Kidney (tissue), 14 donors: ENCODE measurements around the gene ZCCHC14. TPM values are rescaled to one million over a fixed set of nuclear protein-coding genes. Genes with fewer than 3 reads are reported as not detected.

Source experiments
- DNase-seq, 5 donors: peaks; one replicate each; pipeline ENCODE4 v3.0.0-alpha.2; 2013 to 2020
- FAIRE-seq: peaks from 2 replicates; lab custom pipeline; 2012; peaks lifted over from hg19 to GRCh38; lab: Jason Lieb, UNC
- H3K27ac ChIP-seq, 2 donors: one replicate each; pipeline ENCODE4 v1.7.0; 2013; ENCODE audit warnings: low read depth in 2 of 2, low read length in 2 of 2, inconsistent platforms in 1 of 2
- H3K27me3 ChIP-seq: one replicate; pipeline ENCODE4 v1.7.1; 2013; ENCODE audit warnings: low read length, inconsistent platforms; ENCODE audit not compliant: control insufficient read depth, insufficient read depth
- H3K36me3 ChIP-seq, 3 donors: one replicate each; pipeline versions ENCODE4 v1.7.0 to v1.7.1; 2013; ENCODE audit warnings: low read length in 3 of 3, control low read depth in 1 of 3, inconsistent platforms in 1 of 3; ENCODE audit not compliant: insufficient read depth in 3 of 3, control insufficient read depth in 2 of 3
- H3K4me1 ChIP-seq, 3 donors: one replicate each; pipeline versions ENCODE4 v1.7.0 to v1.7.1; 2013; ENCODE audit warnings: low read length in 3 of 3, inconsistent platforms in 1 of 3, low read depth in 1 of 3; ENCODE audit not compliant: control insufficient read depth in 2 of 3, insufficient read depth in 2 of 3
- H3K4me3 ChIP-seq, 3 donors: one replicate each; pipeline versions ENCODE4 v1.7.0 to v1.8.1; 2013; ENCODE audit warnings: low read length in 3 of 3, control low read depth in 1 of 3, inconsistent platforms in 1 of 3
- H3K9ac ChIP-seq, 3 donors: one replicate each; pipeline versions ENCODE4 v1.7.0 to v1.7.1; 2013; ENCODE audit warnings: low read length in 3 of 3, control low read depth in 1 of 3, inconsistent platforms in 1 of 3
- H3K9me3 ChIP-seq, 3 donors: one replicate each; pipeline versions ENCODE4 v1.7.0 to v1.7.1; 2013; ENCODE audit warnings: low read length in 3 of 3, control low read depth in 1 of 3, inconsistent platforms in 1 of 3; ENCODE audit not compliant: control insufficient read depth in 2 of 3, insufficient read depth in 1 of 3
- intact Hi-C: fragments of 100-400 bp; cut with DNase I; formaldehyde crosslinking; loops from one replicate; pipeline ENCODE4 v1.11.1; 2022
- polyA plus RNA-seq: library from polyadenylated mRNA; stranded (reverse); fragments of 350-450 nt; fragmentation: Illumina TruSeq; extraction: RNeasy Lipid Tissue Mini Kit (QIAGEN cat#74804); gene quantifications from one replicate; pipeline ENCODE4 v1.2.3, GENCODE V29; 2014; ENCODE audit warnings: low read depth, low replicate concordance; ENCODE audit not compliant: insufficient read depth
- total RNA-seq: library from RNA; stranded (reverse); fragmentation: NEBNext Ultra II Directional; extraction: Animal tissue kit (Norgen Biotek cat#: 25700); gene quantifications from one replicate; pipeline ENCODE4 v1.2.1, GENCODE V29; 2021
- TF ChIP-seq, protein P1 (sequence below): IDR thresholded peaks from 3 replicates; pipeline ENCODE4 v1.5.1; 2012; ENCODE audit warnings: mild to moderate bottlenecking, moderate library complexity, borderline replicate concordance; ENCODE audit not compliant: insufficient read depth; ENCODE audit errors: extremely low read depth
- donor health status: control.
- donor health status: control.
- donor health status: control.
- donor health status: control.
- donor health status: control.
- donor health status: DM: yes; HTN: yes; CAD: no.
- donor health status: Normal renal cell carcinoma (clear cell type).

The ZCCHC14 gene
- total and polyA plus RNA-seq, 2 donors from 2014 or later = 6.4 to 32.8 TPM

DNA sequence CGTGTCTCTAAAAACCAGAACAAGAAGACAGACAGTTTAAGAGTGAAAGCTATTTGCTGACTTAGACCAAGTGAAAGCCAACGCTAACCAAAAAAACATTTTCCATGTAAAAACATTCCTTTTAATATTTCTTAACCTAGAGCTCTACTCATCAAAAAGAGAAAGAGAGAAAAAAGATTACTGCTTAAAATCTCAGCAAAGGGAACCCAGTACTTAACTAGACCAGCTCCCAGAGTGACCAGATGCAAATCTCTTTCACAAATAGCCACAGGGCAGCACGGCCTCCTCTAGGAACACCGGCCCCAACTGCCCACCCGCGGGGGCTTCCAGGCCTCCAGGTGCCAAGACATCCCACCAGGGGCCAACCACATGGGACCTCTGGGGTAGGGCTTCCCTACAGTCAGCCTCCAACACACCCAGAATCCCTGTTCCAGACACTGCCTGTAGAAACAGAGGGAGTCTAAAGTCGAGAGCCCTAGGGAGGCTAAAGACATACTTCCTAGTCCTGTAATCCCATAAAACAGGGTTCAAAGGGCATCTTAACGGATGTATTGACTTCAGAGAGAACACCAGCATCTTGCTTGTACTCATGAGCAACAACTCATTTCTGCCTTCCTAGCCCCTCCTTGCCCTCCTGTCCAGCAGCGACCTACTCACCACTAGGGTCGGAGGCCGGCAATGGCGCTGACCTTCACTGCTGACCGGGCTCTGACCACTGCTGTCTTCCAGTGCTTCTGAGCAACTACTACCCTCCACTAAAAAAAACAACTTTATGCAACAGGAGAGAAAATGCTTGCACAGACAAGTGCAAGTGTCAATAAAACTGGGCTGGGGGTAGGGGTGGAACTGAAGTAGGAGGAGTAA is 21.3 kb downstream of the ZCCHC14 start:
- intact Hi-C loops = no loop called here
- peak overlapping the region; percentile 15 to 23 for H3K27ac ChIP-seq

DNA sequence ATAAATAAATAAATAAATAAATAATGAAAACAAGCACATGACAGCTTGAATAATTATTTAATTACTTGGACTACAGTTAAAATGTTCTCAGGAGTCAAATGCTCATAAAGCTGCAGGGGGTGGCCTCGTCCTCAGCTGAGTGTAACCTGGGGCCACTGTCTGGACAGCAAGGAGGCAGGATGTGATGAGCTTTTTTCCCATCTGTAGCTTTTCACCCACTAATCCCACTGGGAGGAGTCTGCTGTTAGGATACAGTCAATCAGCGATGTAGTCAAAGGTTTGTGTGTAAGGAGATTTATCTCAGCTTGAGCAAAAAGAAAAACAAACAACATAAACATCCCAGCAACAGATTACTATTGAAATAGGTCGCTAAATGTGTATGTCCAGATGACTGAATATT is 22.5 kb downstream of the ZCCHC14 start:
- H3K27me3 ChIP-seq = no peaks in the 10 kb centered on the region
- TF ChIP-seq, protein P1, sequence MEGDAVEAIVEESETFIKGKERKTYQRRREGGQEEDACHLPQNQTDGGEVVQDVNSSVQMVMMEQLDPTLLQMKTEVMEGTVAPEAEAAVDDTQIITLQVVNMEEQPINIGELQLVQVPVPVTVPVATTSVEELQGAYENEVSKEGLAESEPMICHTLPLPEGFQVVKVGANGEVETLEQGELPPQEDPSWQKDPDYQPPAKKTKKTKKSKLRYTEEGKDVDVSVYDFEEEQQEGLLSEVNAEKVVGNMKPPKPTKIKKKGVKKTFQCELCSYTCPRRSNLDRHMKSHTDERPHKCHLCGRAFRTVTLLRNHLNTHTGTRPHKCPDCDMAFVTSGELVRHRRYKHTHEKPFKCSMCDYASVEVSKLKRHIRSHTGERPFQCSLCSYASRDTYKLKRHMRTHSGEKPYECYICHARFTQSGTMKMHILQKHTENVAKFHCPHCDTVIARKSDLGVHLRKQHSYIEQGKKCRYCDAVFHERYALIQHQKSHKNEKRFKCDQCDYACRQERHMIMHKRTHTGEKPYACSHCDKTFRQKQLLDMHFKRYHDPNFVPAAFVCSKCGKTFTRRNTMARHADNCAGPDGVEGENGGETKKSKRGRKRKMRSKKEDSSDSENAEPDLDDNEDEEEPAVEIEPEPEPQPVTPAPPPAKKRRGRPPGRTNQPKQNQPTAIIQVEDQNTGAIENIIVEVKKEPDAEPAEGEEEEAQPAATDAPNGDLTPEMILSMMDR = no peak
- H3K27ac ChIP-seq = no peak overlapping the region
- H3K9me3 ChIP-seq = no peaks in the 10 kb centered on the region
- H3K36me3 ChIP-seq = peaks cover 0 to 4% (median 0%) of the 10 kb centered on the region in 3 donors
- no peak overlapping the region for H3K4me3 ChIP-seq
- intact Hi-C loops = no loop called here
- peaks cover 2 to 41% (median 37%) of the 10 kb centered on the region in 3 donors for H3K4me1 ChIP-seq
- DNase-seq (no peak), FAIRE-seq (no peak)
- no peak overlapping the region for H3K9ac ChIP-seq

More for the DNA sequence above, 21.3 kb downstream of the ZCCHC14 start:
- H3K4me3 ChIP-seq = no peak overlapping the region
- DNase-seq (peak in 1 of 5 donors; percentile 67), FAIRE-seq (no peak)
- peaks cover 0 to 33% (median 27%) of the 10 kb centered on the region in 3 donors for H3K4me1 ChIP-seq
- H3K9me3 ChIP-seq = no peaks in the 10 kb centered on the region
- no peaks in the 10 kb centered on the region for H3K27me3 ChIP-seq
- H3K9ac ChIP-seq = no peak overlapping the region
- H3K36me3 ChIP-seq = peaks cover 0 to 4% (median 0%) of the 10 kb centered on the region in 3 donors
- TF ChIP-seq, protein P1 = no peak

DNA sequence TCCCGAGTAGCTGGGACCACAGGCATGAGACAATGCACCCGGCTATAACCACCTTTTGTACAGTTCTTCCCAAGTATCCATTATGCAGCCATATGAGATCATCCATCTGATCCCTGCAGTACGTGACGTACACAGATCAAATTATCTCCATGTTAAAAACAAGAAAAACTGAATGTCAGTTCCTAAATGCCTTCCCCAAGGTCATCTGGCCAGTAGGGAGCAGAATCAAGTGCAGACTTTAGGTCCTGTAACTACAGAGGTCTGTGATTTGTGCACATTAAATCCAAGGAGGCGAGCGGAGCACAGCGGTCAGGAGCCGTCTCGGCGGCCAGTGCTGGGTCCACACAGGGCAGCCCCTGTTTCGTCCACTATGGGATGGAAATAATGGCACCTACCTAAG is 23.7 kb downstream of the ZCCHC14 start:
- Histone ChIP-seq H3K4me1 (peaks cover 2 to 45% (median 43%) of the 10 kb centered on the region in 3 donors), H3K9ac (no peak overlapping the region), H3K27me3 (no peaks in the 10 kb centered on the region), H3K4me3 (no peak overlapping the region), H3K36me3 (peaks cover 0 to 4% (median 0%) of the 10 kb centered on the region in 3 donors), H3K9me3 (no peaks in the 10 kb centered on the region), H3K27ac (no peak overlapping the region)
- no peak for FAIRE-seq
- no peak for DNase-seq
- intact Hi-C loops = no loop called here
- TF ChIP-seq, protein P1 = no peak
